Activated CD8-positive, alpha-beta T cell treated with anti-CD3 and anti-CD28 coated beads for 36 hours (primary cell): ENCODE data around the gene FRYL. TPM values are rescaled to one million over a fixed set of nuclear protein-coding genes. Genes with fewer than 3 reads are reported as not detected.
A peak's percentile ranks its signal among the peaks of the same experiment; 100 is the strongest.

Experiments
- ATAC-seq: fragments of 200-7000 bp; cut with Tn5 transposase; one replicate; pipeline ENCODE4 v1.10.0; 2021; ENCODE audit warnings: mild to moderate bottlenecking, moderate library complexity
- CTCF ChIA-PET: fragments of 350-600 bp; sonication (Branson Sonifier 250); formaldehyde crosslinking; loops from one replicate; lab custom pipeline; 2021; ENCODE audit warnings: antibody characterized with exemption; lab: Charles Lee
- POLR2A ChIA-PET: fragments of 350-600 bp; sonication (Branson Sonifier 250); formaldehyde crosslinking; loops from one replicate; lab custom pipeline; 2021; ENCODE audit warnings: antibody characterized with exemption; lab: Charles Lee
- DNase-seq: peaks from one replicate; pipeline ENCODE4 v3.0.0-alpha.2; 2020
- H3K27ac Mint-ChIP-seq: one replicate; pipeline ENCODE4 v1.8.0; 2021; ENCODE audit warnings: mild to moderate bottlenecking, mixed read lengths
- H3K27me3 Mint-ChIP-seq: one replicate; pipeline ENCODE4 v1.8.0; 2021; ENCODE audit warnings: mixed read lengths
- H3K36me3 Mint-ChIP-seq: one replicate; pipeline ENCODE4 v1.8.0; 2021; ENCODE audit warnings: low read depth, mixed read lengths
- H3K4me1 Mint-ChIP-seq: one replicate; pipeline ENCODE4 v1.8.0; 2021; ENCODE audit warnings: low read depth, mixed read lengths
- H3K4me3 Mint-ChIP-seq: one replicate; pipeline ENCODE4 v1.8.0; 2021; ENCODE audit warnings: mild to moderate bottlenecking, moderate library complexity, mixed read lengths
- H3K9me3 Mint-ChIP-seq: one replicate; pipeline ENCODE4 v1.8.0; 2021; ENCODE audit warnings: mixed read lengths
- CTCF ChIP-seq: fragments of 200-600 bp; IDR thresholded peaks from one replicate; pipeline ENCODE4 v1.8.0; 2022; ENCODE audit warnings: antibody characterized with exemption, mild to moderate bottlenecking
- intact Hi-C: fragments of 100-400 bp; cut with micrococcal nuclease; formaldehyde crosslinking; loops from one replicate; pipeline ENCODE4 v1.10.0; 2022
- total RNA-seq, 2 experiments: library from RNA; stranded (reverse); gene quantifications; one replicate each; pipeline ENCODE4 v1.2.3, GENCODE V29; 2021

FRYL gene
- total RNA-seq, 2 experiments from 2014 or later: 66.6 to 73.2 TPM

DNA sequence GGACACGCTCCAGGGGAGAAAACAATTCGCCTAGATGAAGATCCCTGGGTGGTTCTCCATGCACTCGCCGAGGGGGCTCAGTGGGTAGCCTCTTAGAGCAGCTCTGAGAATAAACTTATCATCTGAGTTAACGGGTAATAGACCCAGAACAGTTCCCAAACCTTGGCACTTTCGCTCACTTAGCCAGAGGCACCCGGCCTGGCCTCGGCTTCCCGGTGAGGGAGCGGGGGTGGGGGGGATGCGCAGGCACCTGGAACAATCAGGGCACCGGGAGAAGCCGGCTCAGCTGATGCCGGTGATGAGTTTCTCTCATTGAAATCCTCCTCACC, 290.4 kb downstream of the FRYL start:
- peaks cover 53% of the 10 kb centered on the region for H3K27me3 Mint-ChIP-seq
- ATAC-seq (no peak), DNase-seq (no peak)
- H3K36me3 Mint-ChIP-seq: no peaks in the 10 kb centered on the region
- H3K4me1 Mint-ChIP-seq: no peaks in the 10 kb centered on the region
- POLR2A ChIA-PET: no interaction called here
- intact Hi-C loops: no loop called here
- no peaks in the 10 kb centered on the region for H3K9me3 Mint-ChIP-seq
- H3K27ac Mint-ChIP-seq: no peak overlapping the region
- CTCF ChIA-PET: no interaction called here
- TF ChIP-seq CTCF: no peak
- peak overlapping the region; percentile 46 for H3K4me3 Mint-ChIP-seq

DNA sequence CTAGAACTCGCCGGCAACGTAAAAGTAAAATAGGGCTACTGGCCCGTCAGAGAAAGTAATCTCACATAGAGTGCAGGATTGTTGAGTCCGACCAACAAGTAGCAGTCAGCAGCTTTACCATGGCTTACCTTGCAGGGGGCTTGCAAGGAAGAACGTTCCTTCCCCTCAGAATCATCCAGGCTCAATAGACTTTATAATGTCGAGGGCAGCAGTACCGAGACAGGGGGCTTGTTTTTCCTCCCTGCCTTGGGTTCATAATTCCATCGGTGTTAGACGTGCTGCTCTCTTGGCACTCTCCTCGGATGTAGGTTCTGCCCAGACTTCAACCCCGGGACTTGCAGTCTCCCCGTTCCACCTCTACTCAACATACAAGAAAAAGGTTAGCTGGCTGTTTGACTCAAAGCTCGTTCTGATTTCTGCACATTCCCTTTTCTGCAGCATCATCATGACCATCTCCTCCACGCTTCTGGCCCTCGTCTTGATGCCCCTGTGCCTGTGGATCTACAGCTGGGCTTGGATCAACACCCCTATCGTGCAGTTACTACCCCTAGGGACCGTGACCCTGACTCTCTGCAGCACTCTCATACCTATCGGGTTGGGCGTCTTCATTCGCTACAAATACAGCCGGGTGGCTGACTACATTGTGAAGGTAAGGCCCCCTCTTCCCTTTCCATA, 295.4 kb downstream of the FRYL start:
- DNase-seq (no peak), ATAC-seq (peak; percentile 11)
- Mint-ChIP-seq H3K27ac (no peak overlapping the region), H3K36me3 (no peaks in the 10 kb centered on the region), H3K27me3 (peaks cover 70% of the 10 kb centered on the region), H3K4me3 (no peak overlapping the region), H3K9me3 (no peaks in the 10 kb centered on the region), H3K4me1 (peaks cover 9% of the 10 kb centered on the region)
- no peak for TF ChIP-seq CTCF
- POLR2A ChIA-PET: interaction anchor here (0.8 to 1.3 kb wide), 2 partner anchors 10 to 45 kb away, joined by 3 read pairs; no protein-coding TSS in a partner anchor
- CTCF ChIA-PET: no interaction called here
- intact Hi-C loops: no loop called here

DNA sequence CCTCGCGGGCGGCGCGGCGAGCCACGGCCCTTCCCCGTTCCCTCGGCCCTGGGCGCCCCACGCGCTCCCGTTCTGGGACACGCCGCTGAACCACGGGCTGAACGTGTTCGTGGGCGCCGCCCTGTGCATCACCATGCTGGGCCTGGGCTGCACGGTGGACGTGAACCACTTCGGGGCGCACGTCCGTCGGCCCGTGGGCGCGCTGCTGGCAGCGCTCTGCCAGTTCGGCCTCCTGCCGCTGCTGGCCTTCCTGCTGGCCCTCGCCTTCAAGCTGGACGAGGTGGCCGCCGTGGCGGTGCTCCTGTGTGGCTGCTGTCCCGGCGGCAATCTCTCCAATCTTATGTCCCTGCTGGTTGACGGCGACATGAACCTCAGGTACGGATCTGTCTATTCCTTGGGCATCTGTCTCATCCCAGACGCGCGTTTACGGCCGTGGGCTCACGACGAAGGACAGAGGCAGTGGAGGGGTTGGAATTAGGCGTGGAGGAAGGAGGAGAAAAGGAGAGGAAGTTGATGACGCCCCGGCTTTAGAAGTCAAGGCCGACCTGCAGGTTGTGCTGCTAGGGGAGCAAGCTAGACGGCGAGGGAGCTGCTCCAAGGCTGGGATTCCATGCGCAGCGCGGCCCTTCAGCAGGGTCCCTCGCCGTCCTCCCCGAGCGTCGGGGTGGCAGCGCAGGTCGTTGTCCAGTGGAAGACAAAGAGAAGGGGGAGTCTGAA, 296.1 kb downstream of the FRYL start:
- Mint-ChIP-seq H3K27ac (no peak overlapping the region), H3K36me3 (no peaks in the 10 kb centered on the region), H3K4me1 (peaks cover 9% of the 10 kb centered on the region), H3K9me3 (no peaks in the 10 kb centered on the region), H3K27me3 (peaks cover 65% of the 10 kb centered on the region), H3K4me3 (peak overlapping the region; percentile 47)
- CTCF ChIA-PET: no interaction called here
- TF ChIP-seq CTCF: no peak
- DNase-seq (no peak), ATAC-seq (peak; percentile 55)
- POLR2A ChIA-PET: interaction anchor here (0.8 to 1.3 kb wide), 2 partner anchors 11 to 45 kb away, joined by 3 read pairs; no protein-coding TSS in a partner anchor
- intact Hi-C loops: no loop called here

GRCh38 chr4:48483006-48483776, 296.9 kb downstream of the FRYL start, which contains the start of gene SLC10A4:
TSS of gene SLC10A4 (plus strand) at chr4:48483343. CDS start at chr4:48483562, 219 bp downstream.
- no peak for TF ChIP-seq CTCF
- DNase-seq (no peak), ATAC-seq (peak; percentile 57)
- Mint-ChIP-seq H3K4me1 (peaks cover 9% of the 10 kb centered on the region), H3K36me3 (no peaks in the 10 kb centered on the region), H3K4me3 (peak within 1 kb of the TSS; percentile 55), H3K9me3 (no peaks in the 10 kb centered on the region), H3K27me3 (peaks cover 58% of the 10 kb centered on the region), H3K27ac (no peak within 1 kb of the TSS)
- ChIA-PET POLR2A (interaction anchor here (1.3 kb wide), 1 partner anchor 12 kb away, joined by 3 read pairs; no protein-coding TSS in a partner anchor), CTCF (interaction anchor here (1.4 kb wide), 1 partner anchor 10 kb away, joined by 3 read pairs; no protein-coding TSS in a partner anchor)
- intact Hi-C loops: no loop called here
